A673 (cell line): Measurements from ENCODE around the gene KDM4B. TPM values are rescaled to one million over a fixed set of nuclear protein-coding genes. Genes with fewer than 3 reads are reported as not detected.

Experiments
- BruUV-seq: library from RNA; stranded (reverse); fragments of 400-500 nt; replicated peaks from 2 replicates; lab custom pipeline; 2021; lab: Mats Ljungman, UMichigan
- CTCF ChIA-PET: fragments of 300-600 bp; sonication (Branson Sonifier 250); formaldehyde crosslinking; loops from one replicate; lab custom pipeline; 2022; ENCODE audit warnings: antibody characterized with exemption; lab: Charles Lee
- POLR2A ChIA-PET: fragments of 300-600 bp; sonication (Branson Sonifier 250); formaldehyde crosslinking; loops from one replicate; lab custom pipeline; 2022; ENCODE audit warnings: antibody characterized with exemption; ENCODE audit not compliant: low non-redundant PET; lab: Charles Lee
- DNase-seq: peaks from one replicate; pipeline ENCODE4 v3.0.0-alpha.2; 2015; ENCODE audit warnings: low spot score
- H3K27ac ChIP-seq: fragments of 200-600 bp; sonication (generic); 2 replicates; pipeline ENCODE4 v1.5.1; 2016; ENCODE audit warnings: mixed run types, low read depth, mild to moderate bottlenecking, mixed read lengths, antibody characterized with exemption, low read length; ENCODE audit not compliant: poor library complexity, severe bottlenecking
- H3K27me3 ChIP-seq: fragments of 200-600 bp; sonication (generic); replicated peaks from 2 replicates; pipeline ENCODE4 v1.6.1; 2017; ENCODE audit warnings: mixed run types, low read depth, mild to moderate bottlenecking, mixed read lengths, antibody characterized with exemption, low read length; ENCODE audit not compliant: insufficient read depth, poor library complexity
- H3K36me3 ChIP-seq: fragments of 200-600 bp; sonication (generic); 2 replicates; pipeline ENCODE4 v1.6.1; 2016; ENCODE audit warnings: mixed run types, mild to moderate bottlenecking, mixed read lengths, antibody characterized with exemption, low read length; ENCODE audit not compliant: insufficient read depth, poor library complexity, severe bottlenecking
- H3K4me1 ChIP-seq: fragments of 200-600 bp; sonication (generic); 2 replicates; pipeline ENCODE4 v1.6.1; 2017; ENCODE audit warnings: mixed run types, mild to moderate bottlenecking, mixed read lengths, antibody characterized with exemption, low read length; ENCODE audit not compliant: insufficient read depth, poor library complexity, severe bottlenecking
- H3K4me3 ChIP-seq: fragments of 200-600 bp; sonication (generic); 2 replicates; pipeline ENCODE4 v1.5.1; 2016; ENCODE audit warnings: low read depth, mixed run types, mild to moderate bottlenecking, mixed read lengths, low read length; ENCODE audit not compliant: poor library complexity, severe bottlenecking
- H3K9me3 ChIP-seq: fragments of 200-600 bp; sonication (generic); 2 replicates; pipeline ENCODE4 v1.6.1; 2016; ENCODE audit warnings: mixed run types, low read depth, mild to moderate bottlenecking, mixed read lengths, antibody characterized with exemption, low read length; ENCODE audit not compliant: poor library complexity, severe bottlenecking
- CTCF ChIP-seq: fragments of 300-800, 200-600 bp; sonication (generic); conservative IDR thresholded peaks from 2 replicates; pipeline ENCODE4 v1.5.1; 2017; ENCODE audit warnings: low read depth, mild to moderate bottlenecking, antibody characterized with exemption, low read length, moderate library complexity, mixed read lengths
- EZH2 ChIP-seq: fragments of 200-600 bp; sonication (generic); IDR thresholded peaks from 2 replicates; pipeline ENCODE4 v1.6.1; 2017; ENCODE audit warnings: borderline replicate concordance, low read depth, mild to moderate bottlenecking, mixed read lengths, antibody characterized with exemption, low read length; ENCODE audit not compliant: poor library complexity, severe bottlenecking
- intact Hi-C: fragments of 100-400 bp; cut with micrococcal nuclease; formaldehyde crosslinking; loops from one replicate; pipeline ENCODE4 v1.10.0; 2022; ENCODE audit not compliant: unreplicated experiment
- total RNA-seq: library from RNA; stranded (reverse); gene quantifications from 2 replicates; pipeline ENCODE4 v1.2.3, GENCODE V29; 2021

KDM4B gene
- total RNA-seq, 1 experiment from 2014 or later, result 30.0 TPM

- Histone ChIP-seq H3K9me3 (no peaks in the 10 kb centered on the region), H3K27ac (no peak overlapping the region), H3K36me3 (no peaks in the 10 kb centered on the region), H3K4me3 (no peak overlapping the region), H3K27me3 (no peaks in the 10 kb centered on the region), H3K4me1 (peaks cover 38% of the 10 kb centered on the region)
- ChIA-PET POLR2A (no interaction called here), CTCF (no interaction called here)
- intact Hi-C loops, result no loop called here
- TF ChIP-seq EZH2, result no peak
- TF ChIP-seq CTCF, result no peak
- no TSS peak for BruUV-seq
- DNase-seq, result no peak
Measured at GRCh38 chr19:5051619-5052018, 82.7 kb downstream of the KDM4B start.

DNA sequence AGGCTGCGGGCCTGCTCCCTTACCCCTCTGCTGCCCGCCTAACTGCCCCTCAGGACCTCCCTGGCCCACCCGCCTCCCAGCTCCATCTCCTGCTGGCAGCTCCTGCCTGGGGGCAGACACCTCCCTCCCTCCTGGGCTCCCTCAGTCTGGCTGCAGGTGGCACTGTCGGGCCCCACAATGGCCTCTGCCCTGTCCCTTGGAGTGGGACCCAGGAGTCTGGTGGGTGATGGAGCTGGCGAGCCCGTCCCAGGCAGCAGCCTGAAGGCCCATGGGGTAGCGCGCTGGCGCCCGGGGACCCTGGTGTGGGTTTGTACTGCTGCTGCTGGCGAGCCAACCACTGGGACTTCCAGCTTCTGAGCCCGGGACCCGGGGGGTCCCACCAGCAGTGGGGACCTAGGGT lies 83.6 kb downstream of the KDM4B start:
- CTCF ChIA-PET, result interaction anchor here (0.5 to 1.2 kb wide), 3 partner anchors 95 to 405 kb away, joined by 3 to 7 read pairs (median 7); no protein-coding TSS in a partner anchor
- intact Hi-C loops, result no loop called here
- peak; percentile 42 for DNase-seq
- H3K9me3 ChIP-seq, result no peaks in the 10 kb centered on the region
- H3K36me3 ChIP-seq, result peaks cover 3% of the 10 kb centered on the region
- H3K4me3 ChIP-seq, result no peak overlapping the region
- no TSS peak for BruUV-seq
- no peak for TF ChIP-seq EZH2
- TF ChIP-seq CTCF, result peak; percentile 52
- H3K27ac ChIP-seq, result no peak overlapping the region
- H3K4me1 ChIP-seq, result peaks cover 29% of the 10 kb centered on the region
- no peaks in the 10 kb centered on the region for H3K27me3 ChIP-seq
- POLR2A ChIA-PET, result no interaction called here

DNA sequence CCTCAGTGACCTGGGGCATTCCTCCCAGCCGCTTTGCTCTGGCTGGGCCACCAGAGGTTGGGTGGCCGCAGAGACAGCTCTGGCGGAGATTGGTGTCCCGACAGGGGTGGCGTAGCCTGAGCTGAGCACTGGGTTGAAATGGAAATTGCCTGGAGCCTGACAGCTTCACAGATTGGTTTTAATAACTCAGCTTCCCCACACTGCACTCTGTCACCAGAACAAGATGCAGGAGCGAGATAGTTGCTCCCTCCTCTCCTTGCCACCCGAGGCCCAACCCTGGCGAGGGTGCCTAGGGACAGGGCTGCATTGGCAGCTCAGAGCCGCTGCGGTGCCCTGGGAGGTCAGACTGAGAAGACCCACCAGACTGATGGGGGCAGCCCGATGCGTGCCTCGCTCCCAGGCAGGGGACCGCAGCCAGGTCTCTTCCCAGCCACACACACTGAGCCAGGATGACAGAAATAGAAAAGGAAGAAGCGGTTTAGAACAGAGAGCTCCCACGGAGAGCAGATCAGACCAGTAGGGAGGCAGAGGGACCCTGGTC lies 84.1 kb downstream of the KDM4B start:
- no peaks in the 10 kb centered on the region for H3K27me3 ChIP-seq
- peaks cover 24% of the 10 kb centered on the region for H3K4me1 ChIP-seq
- H3K36me3 ChIP-seq, result peaks cover 3% of the 10 kb centered on the region
- CTCF ChIA-PET, result interaction anchor here (0.5 to 1.2 kb wide), 2 partner anchors 94 to 107 kb away, joined by 7 read pairs; no protein-coding TSS in a partner anchor
- DNase-seq, result no peak
- TF ChIP-seq CTCF, result no peak
- no peak for TF ChIP-seq EZH2
- intact Hi-C loops, result no loop called here
- no TSS peak for BruUV-seq
- POLR2A ChIA-PET, result no interaction called here
- no peak overlapping the region for H3K27ac ChIP-seq
- H3K4me3 ChIP-seq, result no peak overlapping the region
- no peaks in the 10 kb centered on the region for H3K9me3 ChIP-seq
